Activated CD8-positive, alpha-beta memory T cell treated with anti-CD3 and anti-CD28 coated beads, Interleukin-2, amount 50 U/mL, for 1 hour (primary cell): ENCODE data around the gene CYP26B1.

Experiments
- DNase-seq: peaks from one replicate; pipeline ENCODE4 v3.0.0-alpha.2; 2020; ENCODE audit errors: extremely low read depth

The CYP26B1 gene

GRCh38 chr2:72141881-72142451 lies 5.7 kb downstream of the CYP26B1 start:
- no peak for DNase-seq

GRCh38 chr2:72141032-72141645 lies 6.5 kb downstream of the CYP26B1 start:
- DNase-seq = no peak

GRCh38 chr2:72140621-72140960 lies 7.1 kb downstream of the CYP26B1 start:
- DNase-seq = no peak

- no peak for DNase-seq
Measured at GRCh38 chr2:72139874-72140620, 7.6 kb downstream of the CYP26B1 start.

GRCh38 chr2:72139471-72139873 lies 8.2 kb downstream of the CYP26B1 start:
- DNase-seq = no peak

GRCh38 chr2:72138921-72139381 lies 8.7 kb downstream of the CYP26B1 start:
- no peak for DNase-seq

- no peak for DNase-seq
Measured at GRCh38 chr2:72138011-72138881, 9.4 kb downstream of the CYP26B1 start.

GRCh38 chr2:72137498-72138010 lies 10.1 kb downstream of the CYP26B1 start:
- no peak for DNase-seq

GRCh38 chr2:72136933-72137497 lies 10.6 kb downstream of the CYP26B1 start:
- no peak for DNase-seq

GRCh38 chr2:72136331-72136730 lies 11.3 kb downstream of the CYP26B1 start:
- DNase-seq = no peak

- DNase-seq = no peak
Measured at GRCh38 chr2:72135921-72136320, 11.7 kb downstream of the CYP26B1 start.

GRCh38 chr2:72134997-72135800 lies 12.5 kb downstream of the CYP26B1 start:
- no peak for DNase-seq

- no peak for DNase-seq
Measured at GRCh38 chr2:72134408-72134996, 13.2 kb downstream of the CYP26B1 start.

GRCh38 chr2:72133721-72134407 lies 13.8 kb downstream of the CYP26B1 start:
- no peak for DNase-seq

- no peak for DNase-seq
Measured at GRCh38 chr2:72132981-72133720, 14.5 kb downstream of the CYP26B1 start.

- no peak for DNase-seq
Measured at GRCh38 chr2:72131916-72132841, 15.5 kb downstream of the CYP26B1 start.

GRCh38 chr2:72131371-72131891 lies 16.2 kb downstream of the CYP26B1 start:
- DNase-seq = no peak
